ENCODE measurements around the gene CITED2.

Gene CITED2

DNA sequence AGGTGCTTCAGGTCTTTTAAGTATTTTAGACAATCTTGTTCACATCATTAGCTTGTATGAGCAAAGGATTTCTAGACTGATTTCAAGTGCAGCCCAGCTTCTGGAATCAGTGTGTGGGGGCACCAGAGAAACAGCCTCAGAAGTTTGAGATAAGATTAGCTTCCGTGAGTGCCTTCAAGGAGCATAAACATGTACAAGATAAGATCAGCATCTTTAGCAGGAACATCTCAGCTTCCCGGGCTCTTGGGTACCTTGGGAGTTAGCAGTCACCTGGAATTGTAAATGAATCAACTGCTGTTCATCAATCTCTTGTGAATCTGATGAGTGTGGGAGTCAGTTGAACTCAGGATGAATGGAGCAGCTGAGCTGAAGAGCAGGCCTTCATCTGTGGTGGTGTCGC, 12.0 kb upstream of the CITED2 start:
- in situ Hi-C loops (cut with MboI; ENCODE audit: low sequenced_read_pairs) = no loop called here

DNA sequence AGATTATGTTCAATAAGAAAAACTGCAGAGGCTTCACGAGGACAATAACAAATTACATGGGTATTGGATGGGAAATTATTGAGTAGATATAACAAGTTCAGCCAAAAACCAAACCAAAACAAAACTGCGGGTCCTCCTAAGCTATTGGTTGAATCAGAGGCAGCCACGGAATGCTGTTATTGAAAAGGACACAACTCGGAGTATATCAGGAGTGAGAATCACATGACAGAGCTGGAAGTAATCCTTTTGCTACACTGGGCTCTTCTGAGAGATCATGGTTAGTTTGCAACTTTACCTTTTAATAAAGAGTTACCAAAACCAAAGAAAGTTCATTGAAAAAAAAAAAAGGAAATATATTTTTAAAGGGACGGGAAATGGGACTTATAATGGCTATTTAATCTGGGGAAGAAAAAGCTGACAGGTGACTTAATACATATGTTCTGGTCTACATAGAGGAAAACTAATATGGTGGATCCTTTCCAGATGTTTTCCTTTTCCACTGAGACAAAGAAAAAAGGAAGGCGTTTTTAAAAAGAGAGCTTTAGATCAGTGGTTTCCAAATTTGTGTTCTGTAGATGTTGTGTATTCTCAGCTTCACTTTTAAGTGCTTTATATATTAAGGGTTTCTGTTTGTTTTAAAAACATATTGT, 6.9 kb upstream of the CITED2 start:
- in situ Hi-C loops (cut with MboI; ENCODE audit: low sequenced_read_pairs) = no loop called here

DNA sequence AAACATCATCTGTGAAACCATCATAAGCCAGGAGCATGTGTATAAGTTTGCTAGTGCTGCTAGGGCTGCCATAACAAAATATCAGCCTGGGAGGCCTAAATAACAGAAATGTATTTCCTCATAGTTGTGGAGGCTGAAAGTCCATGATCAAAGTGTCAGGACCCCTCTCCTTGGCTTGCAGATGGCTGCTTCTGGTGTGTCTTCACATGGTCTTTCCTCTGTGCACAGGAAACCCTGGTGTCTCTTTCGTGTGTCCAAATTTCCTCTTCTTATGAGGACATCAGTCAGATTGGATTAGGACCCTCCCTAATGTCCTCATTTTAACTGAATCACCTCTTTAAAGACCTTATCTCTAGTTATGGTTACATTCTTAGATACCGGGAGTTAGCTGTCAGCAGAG, 6.2 kb upstream of the CITED2 start:
- in situ Hi-C loops (cut with MboI; ENCODE audit: low sequenced_read_pairs) = no loop called here

DNA sequence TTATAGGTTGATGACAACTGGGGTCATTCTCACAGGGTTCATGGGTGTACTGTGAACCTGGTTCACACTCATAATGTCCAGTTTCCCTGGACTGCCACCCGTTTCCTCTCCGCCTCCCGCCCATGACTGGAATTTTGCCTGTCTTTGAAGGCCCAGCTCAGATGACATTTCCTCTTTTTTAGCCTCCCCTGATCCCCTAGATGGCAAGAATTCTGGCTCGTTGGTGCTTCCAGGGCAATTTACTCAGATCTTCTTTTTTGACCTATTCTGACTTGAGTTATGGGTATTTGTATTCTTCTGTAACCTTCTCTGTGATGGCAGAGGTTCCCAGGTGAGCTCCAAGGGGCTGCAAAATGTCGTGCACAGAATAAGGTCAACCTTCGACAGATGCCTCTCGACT, 5.7 kb upstream of the CITED2 start:
- in situ Hi-C loops (cut with MboI; ENCODE audit: low sequenced_read_pairs) = no loop called here

DNA sequence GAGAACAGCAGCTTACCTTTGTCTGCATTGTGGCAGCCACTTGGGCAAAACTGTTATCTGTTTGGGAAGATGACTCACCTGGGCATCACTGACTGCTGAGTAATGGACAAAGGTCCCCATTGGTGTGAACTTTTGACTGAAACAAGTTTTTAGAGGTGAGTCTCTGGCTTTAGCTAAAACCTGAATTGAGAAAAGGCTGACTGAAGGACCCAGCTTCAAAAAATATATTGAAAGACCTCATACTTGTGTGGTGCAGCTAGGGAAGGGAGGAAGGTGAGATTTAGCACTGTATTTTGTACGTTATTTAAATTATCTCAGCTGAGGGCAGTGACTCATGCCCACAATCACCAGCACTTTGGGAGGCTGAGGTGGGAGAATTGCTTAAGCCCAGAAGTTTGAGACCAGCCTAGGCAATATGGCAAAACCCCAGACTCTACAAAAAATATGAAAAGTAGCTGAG, 4.5 kb upstream of the CITED2 start:
- in situ Hi-C loops (cut with MboI; ENCODE audit: low sequenced_read_pairs) = no loop called here

DNA sequence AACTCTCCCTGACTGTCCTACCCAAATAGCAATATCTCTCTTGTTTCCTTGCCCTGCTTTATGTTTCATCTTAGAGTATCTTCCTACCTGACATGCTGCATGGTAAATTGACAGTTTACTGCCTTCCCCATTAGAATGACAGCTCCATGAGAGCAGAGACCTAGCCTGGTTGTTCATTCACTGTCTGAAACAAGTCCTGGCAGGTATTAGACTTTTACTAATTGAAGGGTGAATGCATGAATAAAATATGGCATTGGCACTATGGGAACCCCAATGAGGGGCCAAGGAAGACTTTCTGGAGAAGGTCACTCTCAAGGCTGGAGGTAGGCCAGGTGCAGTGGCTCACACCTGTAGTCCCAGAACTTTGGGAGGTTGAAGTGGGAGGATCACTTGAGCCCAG, 3.8 kb upstream of the CITED2 start:
- in situ Hi-C loops (cut with MboI; ENCODE audit: low sequenced_read_pairs) = no loop called here

DNA sequence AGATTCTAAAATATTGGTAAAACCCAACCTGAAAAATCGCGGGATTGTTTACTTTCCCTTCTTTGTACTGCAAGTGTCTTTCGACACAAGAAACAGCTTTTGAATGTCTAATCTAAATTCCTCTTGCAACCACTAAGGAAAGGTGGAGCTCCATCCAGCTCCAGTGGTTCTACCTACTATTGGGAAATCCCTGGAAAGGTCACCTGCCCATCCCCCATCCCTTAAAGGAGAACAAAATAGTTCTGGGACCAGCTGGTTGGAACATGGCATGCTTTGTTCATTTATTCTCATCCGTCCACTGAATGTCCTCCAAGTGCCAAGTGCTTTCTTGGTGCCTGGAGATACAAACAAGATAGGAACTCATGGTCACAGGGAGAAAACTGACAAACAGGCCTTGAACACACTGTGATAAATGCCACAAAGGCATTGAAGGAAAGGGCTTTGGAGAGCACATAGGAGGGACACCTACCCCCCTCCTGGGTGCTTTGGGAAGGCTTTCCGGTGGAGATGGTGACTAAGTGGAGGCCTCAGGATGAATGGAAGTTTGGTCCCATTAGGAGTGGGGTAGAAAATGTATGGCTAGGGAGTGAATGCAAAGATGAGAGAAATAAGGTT, 2.3 kb upstream of the CITED2 start:
- in situ Hi-C loops (cut with MboI; ENCODE audit: low sequenced_read_pairs) = no loop called here

DNA sequence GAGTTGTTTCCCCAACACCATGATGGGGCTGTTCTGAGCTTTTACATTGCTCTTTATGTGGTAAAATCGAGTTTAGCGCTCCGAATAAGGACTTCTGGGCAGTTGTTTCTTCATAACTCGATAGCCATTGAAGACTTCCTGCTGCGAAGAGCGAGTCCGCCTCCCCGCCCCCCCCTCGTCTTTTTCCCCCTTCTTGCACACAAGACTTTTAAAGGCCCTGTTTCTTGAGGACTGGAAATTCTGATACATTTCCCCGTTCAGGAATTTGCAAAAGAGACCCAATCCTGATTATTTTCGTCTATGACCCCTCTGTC, 1.5 kb upstream of the CITED2 start:
- in situ Hi-C loops (cut with MboI; ENCODE audit: low sequenced_read_pairs) = no loop called here

DNA sequence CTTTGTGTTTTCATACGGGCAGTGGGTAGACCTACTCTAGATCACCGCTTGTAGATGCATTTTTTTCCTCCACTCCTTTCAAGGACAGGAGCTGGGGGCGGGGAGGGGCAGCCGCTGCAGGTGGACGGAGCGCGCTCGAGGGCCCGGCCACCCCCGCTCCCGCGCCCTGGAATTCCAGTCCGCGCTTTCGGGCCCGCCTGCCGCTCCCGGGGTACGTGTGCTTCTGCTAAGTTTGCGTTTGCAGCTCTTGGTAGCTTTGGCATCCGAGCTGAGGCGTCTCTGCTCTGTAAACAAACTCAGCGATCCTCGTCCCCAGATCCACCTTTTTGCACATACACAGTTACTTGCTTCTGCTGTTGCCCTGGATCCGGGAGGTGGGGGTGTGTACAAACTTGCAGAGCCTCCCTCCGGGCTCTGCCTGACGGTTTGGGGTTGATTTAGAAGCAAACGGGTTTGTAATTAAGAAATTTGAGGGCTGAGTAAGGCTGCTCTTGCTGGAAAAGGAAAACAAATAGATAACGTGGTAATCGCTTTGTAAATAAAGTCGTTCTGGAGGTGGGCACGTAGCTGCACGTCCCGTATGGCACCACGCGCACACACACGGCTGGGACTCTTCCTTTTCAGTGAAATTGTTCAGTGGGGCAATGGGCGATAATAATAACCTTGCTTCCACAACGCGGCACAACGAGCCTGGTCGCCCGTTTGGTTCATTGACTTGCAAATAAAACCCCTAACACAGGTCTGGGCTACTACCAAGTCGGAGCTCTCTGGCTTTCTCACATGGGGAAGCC, 973 bp upstream of the CITED2 start:
- in situ Hi-C loops (cut with MboI; ENCODE audit: low sequenced_read_pairs) = no loop called here

DNA sequence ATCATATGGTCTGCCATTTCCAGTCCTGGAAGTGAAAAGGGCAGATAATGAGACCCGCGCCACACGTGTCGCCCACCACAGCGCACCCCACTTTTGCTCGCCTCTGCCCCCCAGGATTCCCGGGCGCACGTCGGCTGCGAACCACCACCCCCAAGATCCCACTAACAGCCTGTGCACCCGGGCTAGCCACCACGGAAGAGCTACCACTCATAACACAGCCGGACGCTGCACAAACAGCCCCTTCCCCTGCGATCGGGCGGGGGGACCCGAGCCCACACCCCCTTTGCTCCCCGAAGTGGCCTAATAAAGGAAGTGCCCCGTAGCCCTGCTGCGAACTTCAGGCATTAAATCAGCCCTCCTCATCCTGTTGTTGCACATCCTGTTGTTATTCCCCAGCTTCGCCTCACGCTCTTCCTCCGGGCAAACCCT, 506 bp downstream of the CITED2 start:
- in situ Hi-C loops (cut with MboI; ENCODE audit: low sequenced_read_pairs) = loop anchor here (25.0 kb wide), 4 partner anchors 787 to 1538 kb away; partner anchors contain the start of gene PERP

DNA sequence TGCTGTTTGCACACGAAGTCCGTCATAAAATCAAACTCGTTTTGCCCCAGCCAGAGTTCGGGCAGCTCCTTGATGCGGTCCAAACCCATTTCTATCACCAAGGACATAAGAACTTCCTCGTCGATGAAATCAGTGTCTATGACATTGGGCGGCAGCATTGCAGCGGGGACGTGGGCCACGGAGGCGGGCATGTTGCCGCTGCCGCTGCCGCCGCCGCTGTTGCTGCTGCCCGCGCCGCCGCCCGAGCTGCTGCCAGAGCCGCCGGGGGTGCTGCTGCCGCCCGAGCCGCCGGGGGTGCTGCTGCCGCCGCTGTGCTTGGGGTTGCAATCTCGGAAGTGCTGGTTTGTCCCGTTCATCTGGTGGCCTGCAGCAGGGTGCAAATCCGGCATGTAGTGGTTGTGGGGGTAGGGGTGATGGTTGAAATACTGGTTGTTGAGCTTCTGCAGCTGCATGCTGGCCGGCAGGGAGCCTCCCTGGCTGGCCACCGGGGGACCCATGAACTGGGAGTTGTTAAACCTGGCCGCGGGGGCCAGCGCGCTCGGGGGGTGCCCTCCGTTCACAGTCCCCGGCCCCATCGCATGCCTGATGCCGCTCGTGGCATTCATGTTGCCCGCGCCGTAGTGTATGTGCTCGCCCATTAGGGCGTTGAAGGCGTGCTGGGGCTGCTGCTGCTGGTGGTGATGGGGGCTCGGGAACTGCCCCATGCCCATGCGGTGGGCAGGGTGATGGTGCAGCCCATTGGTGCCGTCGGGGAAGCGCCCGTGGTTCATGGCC, 1.1 kb downstream of the CITED2 start:
- in situ Hi-C loops (cut with MboI; ENCODE audit: low sequenced_read_pairs) = loop anchor here (25.0 kb wide), 4 partner anchors 786 to 1539 kb away; partner anchors contain the start of gene PERP

DNA sequence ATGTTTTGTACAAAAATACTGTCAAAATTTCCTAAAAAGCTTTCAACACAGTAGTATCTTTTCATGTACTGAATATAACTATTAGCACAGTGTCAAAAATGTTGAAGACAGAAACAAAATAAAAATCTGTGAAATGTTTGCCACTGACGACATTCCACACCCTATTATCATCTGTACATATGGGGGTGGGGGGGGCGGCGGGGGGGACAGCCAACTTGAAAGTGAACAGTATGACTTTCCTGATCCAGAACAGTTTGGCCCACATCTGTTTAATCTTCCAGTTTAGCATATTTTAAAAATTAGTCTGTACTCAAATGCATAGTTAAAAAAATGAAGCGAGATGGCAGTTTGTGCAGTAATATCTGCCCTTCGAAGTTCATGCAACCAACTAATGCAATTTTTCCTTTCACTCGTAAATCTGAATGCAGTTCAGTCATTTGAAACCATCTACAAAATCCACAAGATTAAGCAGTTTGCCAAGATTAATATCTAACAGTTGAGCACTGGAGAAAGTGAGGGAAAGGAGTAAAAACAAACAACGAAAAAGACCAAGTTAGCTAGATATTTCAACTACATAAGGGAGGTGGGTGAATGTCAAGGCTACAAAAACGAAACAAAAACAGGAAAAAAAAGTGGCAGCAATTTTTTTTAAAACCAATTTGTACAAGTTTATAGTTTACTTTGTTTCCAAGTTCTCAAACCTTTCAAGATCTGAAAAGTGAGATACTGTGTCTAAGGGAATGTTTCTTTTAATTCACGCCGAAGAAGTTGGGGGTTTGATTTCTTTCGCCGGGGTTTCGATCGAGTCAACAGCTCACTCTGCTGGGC, 1.9 kb downstream of the CITED2 start:
- in situ Hi-C loops (cut with MboI; ENCODE audit: low sequenced_read_pairs) = loop anchor here (25.0 kb wide), 4 partner anchors 785 to 1540 kb away; partner anchors contain the start of gene PERP

DNA sequence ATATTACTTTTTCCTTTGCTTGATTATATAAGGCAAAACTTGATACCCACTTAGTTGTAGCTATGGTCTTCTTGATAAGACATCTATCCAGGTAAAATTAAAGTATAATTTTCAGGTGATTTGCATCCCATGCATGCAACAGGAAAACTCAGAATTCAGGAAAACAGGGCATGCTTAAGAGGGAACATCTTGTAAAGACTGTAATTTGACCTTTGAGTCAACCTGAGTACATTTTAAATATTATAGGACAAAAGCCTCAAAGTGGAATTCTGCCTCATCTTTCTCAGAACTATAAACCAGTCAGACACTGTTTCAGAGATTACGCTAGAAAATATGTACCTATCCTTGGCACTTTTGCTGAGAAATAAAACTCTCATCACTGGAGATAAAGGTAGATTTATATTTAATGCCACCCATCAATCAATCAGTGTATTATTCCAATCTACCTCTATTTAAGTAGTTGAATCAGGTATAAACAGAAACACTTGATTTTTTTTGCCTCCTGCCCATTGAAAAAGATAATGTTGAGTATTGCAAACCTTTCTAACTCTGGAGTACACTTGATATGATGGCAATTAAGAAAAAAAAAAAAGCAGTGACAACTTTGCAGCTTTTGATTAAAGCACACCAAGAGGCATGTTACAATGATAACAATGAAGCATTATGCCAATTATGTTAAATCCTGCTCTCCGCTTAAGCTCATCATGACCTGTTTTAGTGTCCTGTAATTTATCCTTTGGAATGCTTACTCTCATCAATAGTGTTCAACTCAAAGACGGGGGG, 2.8 kb downstream of the CITED2 start:
- in situ Hi-C loops (cut with MboI; ENCODE audit: low sequenced_read_pairs) = loop anchor here (25.0 kb wide), 4 partner anchors 784 to 1541 kb away; partner anchors contain the start of gene PERP

DNA sequence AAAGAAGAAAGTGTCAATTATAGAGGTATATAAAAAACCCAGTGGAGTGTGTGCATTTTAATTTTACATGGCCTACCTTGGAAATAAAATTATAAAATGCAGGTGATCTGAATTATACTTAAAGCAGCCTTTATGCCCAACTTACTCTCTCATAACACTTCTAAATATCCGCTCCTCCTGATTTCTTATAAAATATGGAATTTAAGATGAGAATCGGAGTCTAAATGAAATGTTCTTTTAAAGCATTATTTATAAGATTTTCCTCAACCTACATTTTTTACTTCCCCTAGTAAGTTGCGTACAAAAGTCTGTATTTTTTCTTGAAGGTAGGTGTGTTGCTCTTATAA, 3.5 kb downstream of the CITED2 start:
- in situ Hi-C loops (cut with MboI; ENCODE audit: low sequenced_read_pairs) = loop anchor here (25.0 kb wide), 4 partner anchors 784 to 1541 kb away; partner anchors contain the start of gene PERP

DNA sequence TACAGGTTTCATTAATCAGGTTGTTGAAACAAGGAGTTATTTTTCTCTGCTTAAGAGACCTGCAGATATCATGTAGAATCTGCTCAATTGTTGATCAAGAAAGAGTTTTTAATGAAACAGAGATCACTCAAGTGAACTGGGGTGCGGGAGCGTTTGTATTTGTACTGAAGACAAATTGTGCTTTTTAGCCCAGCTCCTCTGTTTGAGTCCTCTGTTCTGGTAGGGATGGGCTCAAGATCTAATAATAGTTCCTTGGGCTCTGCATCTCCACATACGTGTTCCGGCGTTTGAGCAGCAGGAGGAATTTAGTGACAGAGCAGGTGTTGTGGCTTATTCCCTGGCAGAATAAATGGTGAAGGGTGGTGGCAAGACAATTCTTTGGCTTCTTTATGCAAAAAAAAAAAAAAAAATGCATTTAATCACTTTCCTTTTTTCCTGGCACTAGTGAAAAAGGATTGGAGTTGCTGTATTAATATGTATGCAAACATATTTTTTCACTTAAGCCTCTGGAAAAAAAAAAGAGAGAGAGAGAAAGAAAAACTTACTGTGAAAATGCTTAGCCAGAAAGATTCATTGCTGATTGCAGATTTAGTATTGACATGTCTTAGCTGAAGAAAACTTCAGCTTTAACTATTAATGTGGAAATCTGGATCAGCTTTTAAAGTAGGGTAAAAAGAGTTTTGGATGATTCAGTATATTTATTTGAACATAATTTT, 4.0 kb downstream of the CITED2 start:
- in situ Hi-C loops (cut with MboI; ENCODE audit: low sequenced_read_pairs) = loop anchor here (25.0 kb wide), 4 partner anchors 783 to 1542 kb away; partner anchors contain the start of gene PERP

DNA sequence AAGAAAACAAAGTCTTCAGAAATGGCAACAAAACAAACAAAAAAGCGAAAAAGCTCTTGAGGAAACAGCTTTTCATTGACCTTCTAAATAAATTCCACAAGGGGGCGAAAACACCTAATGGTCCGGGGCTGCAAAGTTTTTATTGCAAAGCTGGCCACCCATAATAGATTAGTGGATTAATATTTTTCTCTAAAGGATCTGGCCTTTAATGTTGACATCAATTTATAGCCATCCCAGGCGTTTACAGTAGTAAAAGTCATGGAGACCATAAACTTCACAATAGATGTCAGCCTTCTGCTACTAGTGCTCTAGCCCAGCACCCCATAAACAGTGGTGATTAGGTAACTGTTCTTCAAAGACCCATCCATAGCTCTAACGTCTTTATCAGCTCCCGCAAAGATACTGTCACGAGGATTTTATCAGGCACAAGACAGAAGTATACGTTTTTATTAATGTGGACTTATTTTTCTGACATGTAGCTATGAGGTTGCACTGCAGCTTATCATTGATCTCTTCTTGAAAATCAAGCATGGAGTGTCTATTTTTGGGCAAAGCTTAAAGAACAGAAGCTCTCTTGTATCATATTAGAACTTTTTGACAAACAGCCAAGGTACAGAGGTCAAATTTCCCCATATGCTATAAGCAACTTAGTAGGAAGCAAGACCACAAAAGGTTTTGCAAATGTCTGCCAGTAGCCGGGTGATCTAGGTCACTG, 4.7 kb downstream of the CITED2 start:
- in situ Hi-C loops (cut with MboI; ENCODE audit: low sequenced_read_pairs) = loop anchor here (5.0 to 25.0 kb wide), 7 partner anchors 142 to 1543 kb away; partner anchors contain the start of gene PERP

DNA sequence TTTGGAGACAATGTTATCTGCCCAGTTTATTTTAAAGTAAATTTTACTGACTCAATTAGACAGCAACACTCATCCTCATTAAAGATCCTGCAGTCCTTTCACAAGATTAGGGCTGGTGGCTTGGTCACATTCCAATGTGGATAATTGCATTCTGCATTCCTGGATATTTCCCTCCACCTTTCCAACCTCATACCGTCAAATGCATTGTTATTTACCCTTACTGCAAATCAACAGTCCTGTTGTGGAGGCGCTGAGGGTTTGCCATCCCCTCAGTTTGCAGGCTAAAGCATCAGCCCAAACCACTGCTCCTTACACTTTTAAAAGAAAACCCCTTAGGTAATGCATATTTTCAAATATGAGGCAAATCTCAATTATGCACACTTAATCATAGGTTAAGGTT, 5.4 kb downstream of the CITED2 start:
- in situ Hi-C loops (cut with MboI; ENCODE audit: low sequenced_read_pairs) = loop anchor here (5.0 to 25.0 kb wide), 7 partner anchors 142 to 1543 kb away; partner anchors contain the start of gene PERP

DNA sequence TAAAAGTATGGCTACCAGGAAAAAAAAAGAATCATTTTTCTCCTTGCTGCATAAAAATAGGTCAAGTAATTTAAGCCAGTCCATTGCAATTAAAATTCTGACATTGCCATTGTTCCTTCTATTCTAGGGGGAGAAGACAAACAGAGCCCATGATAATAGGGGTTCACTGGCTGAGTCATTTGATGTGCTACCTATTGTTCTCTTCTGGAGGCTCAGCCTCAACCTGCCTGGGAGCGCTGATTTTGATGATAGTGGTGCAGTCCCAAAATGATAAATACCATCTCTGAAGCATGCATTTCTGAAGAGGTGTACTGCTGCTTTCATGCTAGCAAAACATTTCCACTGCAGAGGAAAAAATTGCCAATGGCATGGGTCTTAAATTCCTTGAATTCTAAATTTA, 5.8 kb downstream of the CITED2 start:
- in situ Hi-C loops (cut with MboI; ENCODE audit: low sequenced_read_pairs) = loop anchor here (5.0 to 25.0 kb wide), 7 partner anchors 141 to 1544 kb away; partner anchors contain the start of gene PERP
